ENCODE data around the gene KCNK16. TPM values are rescaled to one million over a fixed set of nuclear protein-coding genes. Genes with fewer than 3 reads are reported as not detected.

Gene KCNK16
- total and polyA plus RNA-seq, 2 of the 8 experiments (the other 6 are each of a cell fraction or from before 2014, with no cell fraction given) = not detected

DNA sequence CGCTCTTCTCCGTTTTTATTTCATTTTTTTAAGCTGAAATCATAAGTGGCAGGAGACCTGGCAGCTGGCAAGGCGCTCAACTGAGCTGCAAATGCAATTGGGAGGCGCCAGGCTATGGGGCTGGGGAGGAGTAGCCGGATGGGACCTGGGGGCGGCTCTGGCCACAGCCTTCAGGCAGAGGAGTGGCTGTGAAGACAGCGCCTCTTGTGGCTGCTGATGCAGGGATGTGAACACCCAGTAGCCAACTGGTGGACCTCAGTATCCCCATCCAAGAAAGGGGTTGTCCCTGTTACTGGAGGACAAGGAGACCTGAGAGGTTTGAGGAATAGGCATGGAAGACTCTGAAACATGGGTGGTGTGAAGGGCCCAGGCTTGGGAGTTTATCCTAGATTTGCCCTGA, 20.9 kb downstream of the KCNK16 start (continued):
- TF ChIP-seq, protein P1, sequence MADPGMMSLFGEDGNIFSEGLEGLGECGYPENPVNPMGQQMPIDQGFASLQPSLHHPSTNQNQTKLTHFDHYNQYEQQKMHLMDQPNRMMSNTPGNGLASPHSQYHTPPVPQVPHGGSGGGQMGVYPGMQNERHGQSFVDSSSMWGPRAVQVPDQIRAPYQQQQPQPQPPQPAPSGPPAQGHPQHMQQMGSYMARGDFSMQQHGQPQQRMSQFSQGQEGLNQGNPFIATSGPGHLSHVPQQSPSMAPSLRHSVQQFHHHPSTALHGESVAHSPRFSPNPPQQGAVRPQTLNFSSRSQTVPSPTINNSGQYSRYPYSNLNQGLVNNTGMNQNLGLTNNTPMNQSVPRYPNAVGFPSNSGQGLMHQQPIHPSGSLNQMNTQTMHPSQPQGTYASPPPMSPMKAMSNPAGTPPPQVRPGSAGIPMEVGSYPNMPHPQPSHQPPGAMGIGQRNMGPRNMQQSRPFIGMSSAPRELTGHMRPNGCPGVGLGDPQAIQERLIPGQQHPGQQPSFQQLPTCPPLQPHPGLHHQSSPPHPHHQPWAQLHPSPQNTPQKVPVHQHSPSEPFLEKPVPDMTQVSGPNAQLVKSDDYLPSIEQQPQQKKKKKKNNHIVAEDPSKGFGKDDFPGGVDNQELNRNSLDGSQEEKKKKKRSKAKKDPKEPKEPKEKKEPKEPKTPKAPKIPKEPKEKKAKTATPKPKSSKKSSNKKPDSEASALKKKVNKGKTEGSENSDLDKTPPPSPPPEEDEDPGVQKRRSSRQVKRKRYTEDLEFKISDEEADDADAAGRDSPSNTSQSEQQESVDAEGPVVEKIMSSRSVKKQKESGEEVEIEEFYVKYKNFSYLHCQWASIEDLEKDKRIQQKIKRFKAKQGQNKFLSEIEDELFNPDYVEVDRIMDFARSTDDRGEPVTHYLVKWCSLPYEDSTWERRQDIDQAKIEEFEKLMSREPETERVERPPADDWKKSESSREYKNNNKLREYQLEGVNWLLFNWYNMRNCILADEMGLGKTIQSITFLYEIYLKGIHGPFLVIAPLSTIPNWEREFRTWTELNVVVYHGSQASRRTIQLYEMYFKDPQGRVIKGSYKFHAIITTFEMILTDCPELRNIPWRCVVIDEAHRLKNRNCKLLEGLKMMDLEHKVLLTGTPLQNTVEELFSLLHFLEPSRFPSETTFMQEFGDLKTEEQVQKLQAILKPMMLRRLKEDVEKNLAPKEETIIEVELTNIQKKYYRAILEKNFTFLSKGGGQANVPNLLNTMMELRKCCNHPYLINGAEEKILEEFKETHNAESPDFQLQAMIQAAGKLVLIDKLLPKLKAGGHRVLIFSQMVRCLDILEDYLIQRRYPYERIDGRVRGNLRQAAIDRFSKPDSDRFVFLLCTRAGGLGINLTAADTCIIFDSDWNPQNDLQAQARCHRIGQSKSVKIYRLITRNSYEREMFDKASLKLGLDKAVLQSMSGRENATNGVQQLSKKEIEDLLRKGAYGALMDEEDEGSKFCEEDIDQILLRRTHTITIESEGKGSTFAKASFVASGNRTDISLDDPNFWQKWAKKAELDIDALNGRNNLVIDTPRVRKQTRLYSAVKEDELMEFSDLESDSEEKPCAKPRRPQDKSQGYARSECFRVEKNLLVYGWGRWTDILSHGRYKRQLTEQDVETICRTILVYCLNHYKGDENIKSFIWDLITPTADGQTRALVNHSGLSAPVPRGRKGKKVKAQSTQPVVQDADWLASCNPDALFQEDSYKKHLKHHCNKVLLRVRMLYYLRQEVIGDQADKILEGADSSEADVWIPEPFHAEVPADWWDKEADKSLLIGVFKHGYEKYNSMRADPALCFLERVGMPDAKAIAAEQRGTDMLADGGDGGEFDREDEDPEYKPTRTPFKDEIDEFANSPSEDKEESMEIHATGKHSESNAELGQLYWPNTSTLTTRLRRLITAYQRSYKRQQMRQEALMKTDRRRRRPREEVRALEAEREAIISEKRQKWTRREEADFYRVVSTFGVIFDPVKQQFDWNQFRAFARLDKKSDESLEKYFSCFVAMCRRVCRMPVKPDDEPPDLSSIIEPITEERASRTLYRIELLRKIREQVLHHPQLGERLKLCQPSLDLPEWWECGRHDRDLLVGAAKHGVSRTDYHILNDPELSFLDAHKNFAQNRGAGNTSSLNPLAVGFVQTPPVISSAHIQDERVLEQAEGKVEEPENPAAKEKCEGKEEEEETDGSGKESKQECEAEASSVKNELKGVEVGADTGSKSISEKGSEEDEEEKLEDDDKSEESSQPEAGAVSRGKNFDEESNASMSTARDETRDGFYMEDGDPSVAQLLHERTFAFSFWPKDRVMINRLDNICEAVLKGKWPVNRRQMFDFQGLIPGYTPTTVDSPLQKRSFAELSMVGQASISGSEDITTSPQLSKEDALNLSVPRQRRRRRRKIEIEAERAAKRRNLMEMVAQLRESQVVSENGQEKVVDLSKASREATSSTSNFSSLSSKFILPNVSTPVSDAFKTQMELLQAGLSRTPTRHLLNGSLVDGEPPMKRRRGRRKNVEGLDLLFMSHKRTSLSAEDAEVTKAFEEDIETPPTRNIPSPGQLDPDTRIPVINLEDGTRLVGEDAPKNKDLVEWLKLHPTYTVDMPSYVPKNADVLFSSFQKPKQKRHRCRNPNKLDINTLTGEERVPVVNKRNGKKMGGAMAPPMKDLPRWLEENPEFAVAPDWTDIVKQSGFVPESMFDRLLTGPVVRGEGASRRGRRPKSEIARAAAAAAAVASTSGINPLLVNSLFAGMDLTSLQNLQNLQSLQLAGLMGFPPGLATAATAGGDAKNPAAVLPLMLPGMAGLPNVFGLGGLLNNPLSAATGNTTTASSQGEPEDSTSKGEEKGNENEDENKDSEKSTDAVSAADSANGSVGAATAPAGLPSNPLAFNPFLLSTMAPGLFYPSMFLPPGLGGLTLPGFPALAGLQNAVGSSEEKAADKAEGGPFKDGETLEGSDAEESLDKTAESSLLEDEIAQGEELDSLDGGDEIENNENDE (IDR thresholded peaks at IDR 0.05; ENCODE audit: insufficient replicate concordance, low read length) = no peak
- TF ChIP-seq SRF (IDR thresholded peaks at IDR 0.05; ENCODE audit: low read depth, low read length) (no peak), BRCA1 (IDR thresholded peaks at IDR 0.05; ENCODE audit: low read depth, low read length) (no peak), MAFK (IDR thresholded peaks at IDR 0.05; ENCODE audit: low read depth, low read length) (no peak), HDAC6 (IDR thresholded peaks at IDR 0.05; ENCODE audit: low read depth, low read length) (no peak), TBP (IDR thresholded peaks at IDR 0.05; ENCODE audit: low read depth, low read length) (no peak; the same call in 1 of the 2 replicates), RBBP5 (IDR thresholded peaks at IDR 0.05; ENCODE audit: borderline replicate concordance, low read depth, low read length) (no peak), HDAC2 (IDR thresholded peaks at IDR 0.05; ENCODE audit: borderline replicate concordance in 1 of 2, low read depth in 2 of 2, low read length in 2 of 2) (peak; percentile 52 to 61; a peak in 1 of 4 replicates), SUZ12 (IDR thresholded peaks at IDR 0.05; ENCODE audit: low read length) (no peak), ASH2L (IDR thresholded peaks at IDR 0.05; ENCODE audit: low read length) (no peak), YY1 (IDR thresholded peaks at IDR 0.05; ENCODE audit: low read depth, low read length) (peak; percentile 38; the same call in 1 of the 2 replicates), FOSL1 (IDR thresholded peaks at IDR 0.05; ENCODE audit: insufficient read depth, low read depth, low read length) (no peak)
